Psoas muscle (tissue), 8 donors: Measurements from ENCODE around the gene KIAA1755. TPM values are rescaled to one million over a fixed set of nuclear protein-coding genes. Genes with fewer than 3 reads are reported as not detected.

Experiments
- ATAC-seq, 4 donors: fragments of 200-7000 bp; cut with Tn5 transposase; one replicate each; pipeline ENCODE4 v1.9.1; 2020; ENCODE audit warnings: moderate library complexity in 3 of 4, mild to moderate bottlenecking in 2 of 4
- DNase-seq, 2 donors: peaks; one replicate each; pipeline ENCODE4 v3.0.0-alpha.2; 2020
- H3K27ac ChIP-seq: fragments of 200-600 bp; one replicate; pipeline ENCODE4 v1.8.0; 2022
- H3K27me3 ChIP-seq, 3 donors: fragments of 200-600 bp in 1 of 3; one replicate each; pipeline versions ENCODE4 v1.6.1 to v1.8.0; 2013 to 2022; ENCODE audit warnings: low read length in 2 of 3, mild to moderate bottlenecking in 2 of 3, moderate library complexity in 1 of 3; ENCODE audit not compliant: insufficient read depth in 3 of 3
- H3K36me3 ChIP-seq, 2 donors: fragments of 200-600 bp in 1 of 2; one replicate each; pipeline versions ENCODE4 v1.6.1 to v1.8.0; 2013 to 2022; ENCODE audit warnings: low read depth in 1 of 2, mild to moderate bottlenecking in 1 of 2, moderate library complexity in 1 of 2; ENCODE audit not compliant: insufficient read depth in 1 of 2
- H3K4me1 ChIP-seq: fragments of 200-600 bp; one replicate; pipeline ENCODE4 v1.8.0; 2022
- H3K4me3 ChIP-seq: fragments of 200-600 bp; one replicate; pipeline ENCODE4 v1.8.0; 2022; ENCODE audit warnings: mild to moderate bottlenecking
- H3K9me3 ChIP-seq: fragments of 200-600 bp; one replicate; pipeline ENCODE4 v1.8.0; 2022
- WGBS, 3 donors: extraction: QIAGEN DNeasy Blood & Tissue Kit; methylation state at CpG; one replicate each; pipeline versions ENCODE4 v1.1.6 to v1.1.7; 2013; 5-methylcytosine and 5-hydroxymethylcytosine counted together
- intact Hi-C, 2 donors: fragments of 100-400 bp; cut with DNase I; formaldehyde crosslinking; loops; one replicate each; pipeline versions ENCODE4 v1.11.0 to v1.14.2; 2022
- polyA plus RNA-seq, 3 donors: library from polyadenylated mRNA; stranded (reverse); fragments of 200-250 nt; gene quantifications; one replicate each; pipeline ENCODE4 v1.2.3, GENCODE V29; 2013
- total RNA-seq, 4 donors: library from RNA; stranded (reverse); fragmentation: NEBNext Ultra II Directional in 2 of 4; extraction: Animal tissue kit (Norgen Biotek cat#: 25700) in 2 of 4; gene quantifications; one replicate each; pipeline versions ENCODE4 v1.2.1 to v1.2.4, GENCODE V29; 2021 to 2023
- TF ChIP-seq, protein P1 (sequence below): fragments of 200-600 bp; IDR thresholded peaks from one replicate; pipeline ENCODE4 v1.8.0; 2022; ENCODE audit warnings: antibody characterized with exemption
- donor health status: healthy with polysubstance abuse.
- donor health status: DM: no; HTN: no; CAD: no; lungs with moderate emphysema.
- donor health status: Bipolar disorder and iron deficiency.
- donor health status: healthy.
- donor health status: DM: yes; HTN: yes; CAD: no.
- donor health status: DM: no; HTN: no; CAD: no.
- donor health status: DM: no; HTN: no; CAD: no.
- donor health status: DM: yes; HTN: yes; CAD: no.

Gene KIAA1755
- total and polyA plus RNA-seq, 7 donors = 0.16 to 2.4 (median 0.29) TPM

DNA sequence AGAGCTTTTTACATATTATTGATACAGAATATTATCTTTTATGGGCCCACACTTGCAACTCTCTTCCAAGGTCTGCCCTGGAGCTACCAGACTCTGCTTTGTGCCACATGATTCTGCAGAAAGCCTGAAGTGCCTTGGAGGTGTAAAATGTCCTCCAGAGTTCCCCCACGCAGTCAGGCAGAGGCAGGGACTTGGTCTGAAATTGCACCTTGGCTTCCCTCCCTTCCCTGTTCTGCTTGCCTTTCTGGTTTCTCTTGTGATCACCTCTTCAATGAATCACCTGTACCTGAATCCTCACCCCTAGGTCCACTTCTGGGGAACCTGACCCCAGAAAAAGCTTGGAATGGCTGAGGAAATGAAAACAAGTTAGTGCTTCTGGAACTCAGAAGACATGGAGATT lies 52.4 kb downstream of the KIAA1755 start:
- WGBS, 3 donors = 92 to 95% (median 94%) methylated on average over 1 of the region's 1 CpG
- intact Hi-C loops = no loop called here
- no peak for ATAC-seq
- TF ChIP-seq, protein P1, sequence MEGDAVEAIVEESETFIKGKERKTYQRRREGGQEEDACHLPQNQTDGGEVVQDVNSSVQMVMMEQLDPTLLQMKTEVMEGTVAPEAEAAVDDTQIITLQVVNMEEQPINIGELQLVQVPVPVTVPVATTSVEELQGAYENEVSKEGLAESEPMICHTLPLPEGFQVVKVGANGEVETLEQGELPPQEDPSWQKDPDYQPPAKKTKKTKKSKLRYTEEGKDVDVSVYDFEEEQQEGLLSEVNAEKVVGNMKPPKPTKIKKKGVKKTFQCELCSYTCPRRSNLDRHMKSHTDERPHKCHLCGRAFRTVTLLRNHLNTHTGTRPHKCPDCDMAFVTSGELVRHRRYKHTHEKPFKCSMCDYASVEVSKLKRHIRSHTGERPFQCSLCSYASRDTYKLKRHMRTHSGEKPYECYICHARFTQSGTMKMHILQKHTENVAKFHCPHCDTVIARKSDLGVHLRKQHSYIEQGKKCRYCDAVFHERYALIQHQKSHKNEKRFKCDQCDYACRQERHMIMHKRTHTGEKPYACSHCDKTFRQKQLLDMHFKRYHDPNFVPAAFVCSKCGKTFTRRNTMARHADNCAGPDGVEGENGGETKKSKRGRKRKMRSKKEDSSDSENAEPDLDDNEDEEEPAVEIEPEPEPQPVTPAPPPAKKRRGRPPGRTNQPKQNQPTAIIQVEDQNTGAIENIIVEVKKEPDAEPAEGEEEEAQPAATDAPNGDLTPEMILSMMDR = no peak
- Histone ChIP-seq H3K9me3 (no peaks in the 10 kb centered on the region), H3K4me3 (no peak overlapping the region), H3K27me3 (no peaks in the 10 kb centered on the region), H3K27ac (no peak overlapping the region), H3K4me1 (peaks cover 5% of the 10 kb centered on the region), H3K36me3 (no peaks in the 10 kb centered on the region)
- DNase-seq = no peak

DNA sequence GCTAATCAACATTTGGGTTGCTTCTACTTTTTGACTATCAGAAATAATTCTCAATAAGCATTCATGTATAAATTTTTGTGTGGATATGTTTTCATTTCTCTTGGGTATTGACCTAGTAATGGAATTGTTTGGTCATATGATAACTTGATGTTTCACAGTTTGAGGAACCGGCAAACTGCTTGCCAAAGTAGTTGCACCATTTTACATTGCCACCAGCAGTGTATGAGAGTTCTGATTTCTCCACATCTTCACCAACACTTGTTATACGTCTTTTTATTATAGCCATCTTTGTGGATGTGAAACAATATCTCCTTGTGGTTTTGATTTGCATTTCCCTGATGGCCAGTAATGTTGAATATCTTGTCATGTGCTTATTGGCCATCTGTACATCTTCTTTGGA lies 52.9 kb downstream of the KIAA1755 start:
- Histone ChIP-seq H3K9me3 (no peaks in the 10 kb centered on the region), H3K27ac (no peak overlapping the region), H3K36me3 (no peaks in the 10 kb centered on the region), H3K27me3 (no peaks in the 10 kb centered on the region), H3K4me1 (peaks cover 5% of the 10 kb centered on the region), H3K4me3 (no peak overlapping the region)
- WGBS, 3 donors = 60 to 86% (median 80%) methylated on average over 2 of the region's 2 CpGs
- intact Hi-C loops = no loop called here
- no peak for ATAC-seq
- no peak for DNase-seq
- TF ChIP-seq, protein P1 = no peak

DNA sequence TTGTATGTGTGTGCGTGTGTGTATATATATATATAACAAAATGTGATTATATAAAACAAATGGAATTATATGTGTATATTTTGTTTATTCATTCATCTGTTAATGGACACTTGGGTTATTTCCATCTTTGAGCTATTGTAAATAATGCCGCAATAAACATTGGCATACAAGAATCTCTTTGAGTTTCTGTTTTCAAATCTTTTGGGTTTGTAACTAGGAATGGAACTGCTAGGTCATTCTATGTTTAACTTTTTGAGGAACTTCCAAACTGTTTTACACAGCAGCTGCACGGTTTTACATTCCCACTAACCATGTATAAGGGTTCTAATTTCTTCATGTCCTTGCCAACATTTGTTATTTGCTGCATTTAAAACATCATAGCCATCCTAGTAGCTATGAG lies 55.5 kb downstream of the KIAA1755 start:
- H3K36me3 ChIP-seq = no peaks in the 10 kb centered on the region
- no peak overlapping the region for H3K27ac ChIP-seq
- 55 to 57% (median 57%) methylated on average over 3 of the region's 3 CpGs for WGBS, 3 donors
- TF ChIP-seq, protein P1 = no peak
- ATAC-seq = no peak
- no peaks in the 10 kb centered on the region for H3K4me1 ChIP-seq
- intact Hi-C loops = no loop called here
- no peaks in the 10 kb centered on the region for H3K9me3 ChIP-seq
- H3K4me3 ChIP-seq = no peak overlapping the region
- no peak for DNase-seq
- peaks cover 0 to 3% (median 0%) of the 10 kb centered on the region in 3 donors for H3K27me3 ChIP-seq

DNA sequence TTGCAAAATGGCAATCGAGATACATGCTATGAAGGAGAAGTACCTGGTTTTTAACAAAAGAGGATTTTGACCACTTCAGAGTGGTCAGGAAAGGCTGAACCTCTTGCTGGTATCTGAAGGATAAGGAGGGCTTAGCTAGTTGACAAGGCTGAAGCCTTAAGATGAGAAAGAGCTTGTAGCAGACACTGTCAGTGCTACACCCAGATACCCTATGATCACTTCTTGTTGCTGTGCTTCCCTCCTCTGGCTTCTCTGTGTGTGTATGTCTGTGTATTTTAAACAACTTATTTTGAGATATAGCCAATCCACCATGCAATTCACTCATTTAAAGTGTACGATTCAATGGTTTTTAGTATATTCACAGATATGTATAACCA lies 56.6 kb downstream of the KIAA1755 start:
- H3K9me3 ChIP-seq = no peaks in the 10 kb centered on the region
- no peaks in the 10 kb centered on the region for H3K36me3 ChIP-seq
- no peaks in the 10 kb centered on the region for H3K4me1 ChIP-seq
- no peak overlapping the region for H3K4me3 ChIP-seq
- H3K27me3 ChIP-seq = peaks cover 0 to 3% (median 0%) of the 10 kb centered on the region in 3 donors
- TF ChIP-seq, protein P1 = no peak
- intact Hi-C loops = no loop called here
- DNase-seq (no peak), ATAC-seq (no peak)
- no peak overlapping the region for H3K27ac ChIP-seq
- WGBS, 3 donors = 66 to 83% (median 76%) methylated on average over 2 of the region's 2 CpGs

DNA sequence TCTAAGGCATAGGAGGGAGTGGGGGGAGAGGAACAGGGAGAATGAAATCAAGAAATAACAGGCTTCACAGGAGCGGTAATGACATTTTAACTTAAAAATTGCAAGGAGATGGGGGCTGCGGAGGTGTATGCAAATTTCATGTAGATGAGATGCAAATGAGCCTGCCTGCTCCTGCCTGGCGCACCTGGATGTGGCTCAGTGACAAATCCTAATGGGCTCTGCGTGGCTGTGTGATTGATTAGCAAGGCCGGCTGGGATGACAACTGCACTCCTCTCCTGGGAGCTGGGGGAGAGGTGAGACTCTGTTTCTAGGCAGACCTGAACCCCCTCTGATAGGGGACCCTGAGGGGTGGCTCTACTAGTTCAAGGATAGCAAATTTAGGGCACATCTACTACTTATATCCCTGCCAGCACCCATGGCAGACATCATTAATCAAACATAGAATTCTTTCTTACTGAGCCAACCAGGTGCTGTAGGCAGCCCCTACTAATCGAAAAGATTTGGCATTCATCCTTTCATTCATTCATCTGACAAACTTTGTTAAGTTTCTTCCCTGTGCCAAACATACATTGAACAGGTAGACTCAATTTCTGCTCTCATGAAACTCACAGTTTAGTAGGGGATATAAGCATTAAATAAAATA lies 57.1 kb downstream of the KIAA1755 start:
- DNase-seq (no peak), ATAC-seq (no peak)
- TF ChIP-seq, protein P1 = no peak
- intact Hi-C loops = no loop called here
- peaks cover 0 to 3% (median 0%) of the 10 kb centered on the region in 3 donors for H3K27me3 ChIP-seq
- no peaks in the 10 kb centered on the region for H3K9me3 ChIP-seq
- H3K4me3 ChIP-seq = no peak overlapping the region
- H3K4me1 ChIP-seq = no peaks in the 10 kb centered on the region
- 67 to 74% (median 70%) methylated on average over 6 of the region's 6 CpGs for WGBS, 3 donors
- no peak overlapping the region for H3K27ac ChIP-seq
- H3K36me3 ChIP-seq = no peaks in the 10 kb centered on the region
